ENCODE results near the gene CDKL1. TPM values are rescaled to one million over a fixed set of nuclear protein-coding genes. Genes with fewer than 3 reads are reported as not detected.

Gene CDKL1
- total RNA-seq, 1 donor from 2014 or later, result 5.9 TPM

DNA sequence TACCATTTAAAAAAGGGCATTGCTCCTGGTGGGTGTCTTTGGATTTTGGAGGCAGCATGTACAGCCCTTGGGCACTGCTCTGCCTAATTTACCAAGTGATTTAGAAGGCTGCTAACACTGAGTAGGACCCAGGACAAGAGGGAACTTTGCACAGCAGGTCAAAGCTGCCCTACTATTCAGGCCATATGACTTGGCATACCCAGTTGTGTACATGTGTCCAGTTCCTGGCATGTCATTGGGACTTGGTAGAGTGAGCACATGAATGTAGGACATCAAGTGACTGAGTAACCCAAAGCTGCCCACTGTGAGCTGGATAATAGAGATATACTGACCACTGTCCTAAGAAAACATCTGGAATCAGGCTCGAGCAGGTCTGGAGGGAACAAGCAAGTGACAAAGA lies 15.7 kb downstream of the CDKL1 start:
- intact Hi-C loops (cut with micrococcal nuclease), result no loop called here
- no peaks in the 10 kb centered on the region for H3K9me3 Mint-ChIP-seq
- TF ChIP-seq, protein P1, sequence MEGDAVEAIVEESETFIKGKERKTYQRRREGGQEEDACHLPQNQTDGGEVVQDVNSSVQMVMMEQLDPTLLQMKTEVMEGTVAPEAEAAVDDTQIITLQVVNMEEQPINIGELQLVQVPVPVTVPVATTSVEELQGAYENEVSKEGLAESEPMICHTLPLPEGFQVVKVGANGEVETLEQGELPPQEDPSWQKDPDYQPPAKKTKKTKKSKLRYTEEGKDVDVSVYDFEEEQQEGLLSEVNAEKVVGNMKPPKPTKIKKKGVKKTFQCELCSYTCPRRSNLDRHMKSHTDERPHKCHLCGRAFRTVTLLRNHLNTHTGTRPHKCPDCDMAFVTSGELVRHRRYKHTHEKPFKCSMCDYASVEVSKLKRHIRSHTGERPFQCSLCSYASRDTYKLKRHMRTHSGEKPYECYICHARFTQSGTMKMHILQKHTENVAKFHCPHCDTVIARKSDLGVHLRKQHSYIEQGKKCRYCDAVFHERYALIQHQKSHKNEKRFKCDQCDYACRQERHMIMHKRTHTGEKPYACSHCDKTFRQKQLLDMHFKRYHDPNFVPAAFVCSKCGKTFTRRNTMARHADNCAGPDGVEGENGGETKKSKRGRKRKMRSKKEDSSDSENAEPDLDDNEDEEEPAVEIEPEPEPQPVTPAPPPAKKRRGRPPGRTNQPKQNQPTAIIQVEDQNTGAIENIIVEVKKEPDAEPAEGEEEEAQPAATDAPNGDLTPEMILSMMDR (IDR thresholded peaks at IDR 0.05), result no peak
- ATAC-seq (ENCODE audit: low read depth) (no peak), DNase-seq (no peak)
- ChIA-PET CTCF (no interaction called here), POLR2A (no interaction called here)
- no peaks in the 10 kb centered on the region for H3K4me1 Mint-ChIP-seq
- H3K36me3 Mint-ChIP-seq (ENCODE audit: low read depth), result no peaks in the 10 kb centered on the region
- no peak overlapping the region for H3K27ac Mint-ChIP-seq
- H3K4me3 Mint-ChIP-seq, result no peak overlapping the region
- no peaks in the 10 kb centered on the region for H3K27me3 Mint-ChIP-seq

DNA sequence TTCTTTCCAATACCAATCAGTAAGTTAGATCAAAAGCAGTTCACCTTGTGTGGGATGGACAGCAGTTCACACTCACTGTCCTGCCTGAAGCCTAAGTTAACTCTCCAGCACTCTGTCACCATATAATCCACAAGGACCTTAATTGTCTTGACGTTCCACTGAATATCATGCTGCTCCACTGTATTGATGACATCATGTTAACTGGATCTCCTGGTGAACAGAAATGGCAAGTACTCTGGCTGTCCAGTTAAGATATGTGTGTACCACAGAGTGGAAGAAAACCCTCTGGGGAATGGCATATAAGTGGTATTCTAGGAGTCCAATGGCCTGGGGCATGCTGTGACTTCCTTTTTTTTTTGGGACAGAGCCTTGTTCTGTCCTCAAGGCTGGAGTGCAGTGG lies 16.2 kb downstream of the CDKL1 start:
- ChIA-PET POLR2A (no interaction called here), CTCF (no interaction called here)
- TF ChIP-seq, protein P1 (IDR thresholded peaks at IDR 0.05), result no peak
- no peaks in the 10 kb centered on the region for H3K27me3 Mint-ChIP-seq
- no peak overlapping the region for H3K27ac Mint-ChIP-seq
- H3K4me3 Mint-ChIP-seq, result no peak overlapping the region
- intact Hi-C loops (cut with micrococcal nuclease), result no loop called here
- DNase-seq (no peak), ATAC-seq (ENCODE audit: low read depth) (no peak)
- no peaks in the 10 kb centered on the region for H3K9me3 Mint-ChIP-seq
- H3K36me3 Mint-ChIP-seq (ENCODE audit: low read depth), result no peaks in the 10 kb centered on the region
- no peaks in the 10 kb centered on the region for H3K4me1 Mint-ChIP-seq

DNA sequence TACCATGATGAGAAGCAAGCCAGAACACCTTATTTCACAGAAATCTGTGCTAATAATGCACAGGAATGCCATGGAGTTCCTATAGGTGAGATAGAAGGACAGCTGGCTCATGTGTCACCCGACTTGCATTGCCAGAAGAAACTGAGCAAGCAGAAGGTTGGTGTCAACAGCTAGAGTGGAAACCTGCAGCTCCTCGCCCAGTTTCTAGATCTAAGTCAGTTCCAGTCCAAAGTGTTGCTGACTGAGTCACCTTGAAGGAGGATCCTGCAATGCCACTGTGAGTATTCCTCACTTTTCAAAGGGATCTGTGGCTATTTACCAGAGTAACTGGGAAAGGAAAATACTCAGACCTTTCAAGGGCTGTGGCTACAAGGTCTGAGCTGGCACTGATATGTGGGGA lies 17.1 kb downstream of the CDKL1 start:
- H3K27me3 Mint-ChIP-seq, result no peaks in the 10 kb centered on the region
- CTCF ChIA-PET, result interaction anchor here (1.2 kb wide), 1 partner anchor 59 kb away, joined by 3 read pairs; no protein-coding TSS in a partner anchor

DNA sequence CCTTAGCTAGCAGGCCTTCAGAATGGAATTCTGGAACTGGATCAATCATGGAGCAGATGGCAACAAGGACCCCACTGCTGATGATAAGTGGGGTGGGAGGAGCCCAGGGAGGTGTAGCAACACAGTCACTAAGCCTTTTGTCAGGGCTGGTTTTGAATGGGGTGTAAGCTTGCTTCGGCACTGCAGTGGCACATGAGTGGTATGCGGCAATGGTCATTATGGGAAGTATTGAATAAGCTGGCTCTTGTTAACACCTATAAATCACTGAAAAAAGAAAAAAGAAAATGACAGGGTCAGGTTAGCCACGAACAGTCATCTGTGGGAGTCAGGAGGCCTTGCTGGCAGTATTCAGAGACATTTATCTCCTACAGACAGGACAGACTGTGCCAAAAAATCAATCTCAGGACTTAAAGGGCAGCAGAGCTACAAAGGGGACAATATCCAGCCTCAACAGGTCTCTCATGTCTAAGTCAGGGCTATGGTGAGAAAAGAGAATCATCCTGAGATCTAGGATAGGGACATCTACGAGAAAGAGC lies 19.1 kb downstream of the CDKL1 start:
- ChIA-PET POLR2A (no interaction called here), CTCF (no interaction called here)
- Mint-ChIP-seq H3K27me3 (no peaks in the 10 kb centered on the region), H3K4me3 (no peak overlapping the region), H3K36me3 (ENCODE audit: low read depth) (no peaks in the 10 kb centered on the region), H3K9me3 (no peaks in the 10 kb centered on the region), H3K4me1 (no peaks in the 10 kb centered on the region), H3K27ac (no peak overlapping the region)
- ATAC-seq (ENCODE audit: low read depth), result no peak
- intact Hi-C loops (cut with micrococcal nuclease), result no loop called here
- no peak for DNase-seq
- TF ChIP-seq, protein P1 (IDR thresholded peaks at IDR 0.05), result no peak

More for the DNA sequence above, 17.1 kb downstream of the CDKL1 start:
- no peaks in the 10 kb centered on the region for H3K36me3 Mint-ChIP-seq (ENCODE audit: low read depth)
- DNase-seq (no peak), ATAC-seq (ENCODE audit: low read depth) (no peak)
- H3K27ac Mint-ChIP-seq, result no peak overlapping the region
- POLR2A ChIA-PET, result no interaction called here
- no peaks in the 10 kb centered on the region for H3K9me3 Mint-ChIP-seq
- TF ChIP-seq, protein P1 (IDR thresholded peaks at IDR 0.05), result no peak
- intact Hi-C loops (cut with micrococcal nuclease), result no loop called here
- H3K4me3 Mint-ChIP-seq, result no peak overlapping the region
- no peaks in the 10 kb centered on the region for H3K4me1 Mint-ChIP-seq

DNA sequence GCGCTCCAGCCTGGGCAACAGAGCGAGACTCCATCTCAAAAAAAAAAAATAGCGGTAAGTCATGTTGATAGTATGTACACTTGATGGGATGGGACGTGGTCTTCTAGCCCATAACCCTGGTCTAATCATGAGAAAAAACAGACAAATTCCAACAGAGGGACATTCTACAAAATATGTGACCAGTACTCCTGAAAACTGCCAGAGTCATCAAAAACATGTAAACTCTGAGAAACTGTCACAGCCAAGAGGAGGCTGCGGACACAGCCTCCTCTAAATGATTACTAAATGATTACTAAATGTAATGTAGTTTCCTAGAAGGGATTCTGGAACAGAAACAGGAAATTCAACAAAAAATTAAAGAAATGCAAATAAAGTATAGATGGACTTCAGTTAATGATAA lies 20.9 kb downstream of the CDKL1 start:
- H3K4me1 Mint-ChIP-seq, result no peaks in the 10 kb centered on the region
- H3K9me3 Mint-ChIP-seq, result no peaks in the 10 kb centered on the region
- no peak overlapping the region for H3K27ac Mint-ChIP-seq
- H3K4me3 Mint-ChIP-seq, result no peak overlapping the region
- no peaks in the 10 kb centered on the region for H3K36me3 Mint-ChIP-seq (ENCODE audit: low read depth)
- POLR2A ChIA-PET, result no interaction called here
- CTCF ChIA-PET, result no interaction called here
- no peaks in the 10 kb centered on the region for H3K27me3 Mint-ChIP-seq
- DNase-seq, result no peak
- intact Hi-C loops (cut with micrococcal nuclease), result no loop called here
- TF ChIP-seq, protein P1 (IDR thresholded peaks at IDR 0.05), result no peak
- ATAC-seq (ENCODE audit: low read depth), result no peak
